Lower leg skin (tissue), 3 donors: ENCODE data around the gene TM4SF5.

ENCODE experiments used
- CTCF ChIP-seq, 3 donors: fragments of 450-650 bp; IDR thresholded peaks; one replicate each; pipeline ENCODE4 v1.5.1; 2016; ENCODE audit warnings: antibody characterized with exemption in 3 of 3, mild to moderate bottlenecking in 3 of 3, moderate library complexity in 2 of 3
- POLR2A ChIP-seq, 2 donors: fragments of 450-650 bp; IDR thresholded peaks; one replicate each; pipeline ENCODE4 v1.6.1; 2016 to 2017; ENCODE audit warnings: antibody characterized with exemption in 2 of 2, mild to moderate bottlenecking in 1 of 2, moderate library complexity in 1 of 2

DNA sequence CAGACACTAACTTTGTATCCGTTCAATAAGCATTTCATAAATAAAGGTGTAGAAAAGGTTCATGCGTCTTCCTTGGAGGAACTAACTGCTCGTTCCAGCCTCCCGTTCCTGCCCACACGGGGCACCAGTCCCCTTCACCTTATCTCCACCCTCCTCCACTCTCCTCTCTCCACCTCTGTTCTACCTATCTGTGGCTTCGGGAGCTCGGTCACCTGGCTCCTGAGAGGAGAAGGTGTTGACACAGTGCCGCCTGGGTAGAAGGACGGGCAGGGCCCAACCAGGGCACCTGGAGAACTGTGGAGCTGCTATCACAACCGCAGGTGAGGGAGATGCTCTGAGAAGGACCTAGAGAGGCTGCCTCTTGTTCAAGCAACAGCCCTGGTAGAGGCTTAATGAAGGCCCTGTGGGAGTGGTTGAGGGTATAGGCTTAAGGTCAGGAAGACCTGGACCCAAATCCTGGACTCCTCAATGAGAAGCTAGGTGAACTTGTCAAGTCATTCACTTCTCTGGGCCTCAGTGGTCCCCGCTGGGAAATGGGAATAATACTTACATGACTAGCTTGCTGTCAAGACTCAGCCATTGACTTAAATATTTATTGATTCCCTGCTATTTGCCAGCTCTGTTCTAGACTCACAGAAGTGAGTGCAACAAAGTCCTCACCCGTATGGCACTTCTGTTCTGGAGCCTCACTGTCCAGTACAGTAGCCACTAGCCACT, 51.8 kb downstream of the TM4SF5 start:
- TF ChIP-seq CTCF (IDR thresholded peaks at IDR 0.05) (no peak), POLR2A (IDR thresholded peaks at IDR 0.05) (no peak)
